A673 (cell line): ENCODE data around the gene SPATA31C1.

Experiments used
- CTCF ChIP-seq: fragments of 300-800, 200-600 bp; sonication (generic); conservative IDR thresholded peaks from 2 replicates; pipeline ENCODE4 v1.5.1; 2017; ENCODE audit warnings: low read depth, mild to moderate bottlenecking, antibody characterized with exemption, low read length, moderate library complexity, mixed read lengths
- EZH2 ChIP-seq: fragments of 200-600 bp; sonication (generic); IDR thresholded peaks from 2 replicates; pipeline ENCODE4 v1.6.1; 2017; ENCODE audit warnings: borderline replicate concordance, low read depth, mild to moderate bottlenecking, mixed read lengths, antibody characterized with exemption, low read length; ENCODE audit not compliant: poor library complexity, severe bottlenecking

DNA sequence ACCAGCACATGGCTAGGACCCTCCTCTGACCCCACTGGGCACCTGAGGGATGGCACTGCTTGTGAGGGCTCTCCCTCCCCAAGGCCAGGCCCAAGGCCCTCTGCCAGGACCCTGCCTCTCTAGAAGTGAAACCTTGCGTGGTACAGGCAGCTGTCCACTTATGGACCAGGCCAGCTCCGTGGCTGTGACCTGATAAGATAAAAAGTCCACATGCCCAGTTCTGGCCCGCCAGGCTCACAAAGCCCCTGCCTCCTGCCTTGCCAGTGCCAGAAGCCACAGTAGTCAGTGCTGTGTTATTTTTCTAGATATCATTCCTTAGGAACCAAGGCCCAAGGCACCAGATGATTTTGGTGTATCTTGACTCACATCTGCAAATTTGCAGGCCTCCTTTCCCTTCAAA lies 49.1 kb upstream of the SPATA31C1 start:
- no peak for TF ChIP-seq CTCF
- no peak for TF ChIP-seq EZH2
